H1 (cell line): ENCODE results near the gene DLST. TPM values are rescaled to one million over a fixed set of nuclear protein-coding genes. Genes with fewer than 3 reads are reported as not detected.

ENCODE experiments used
- CTCF ChIA-PET: fragments of 300-600 bp; sonication (Branson Sonifier 250); formaldehyde crosslinking; loops from one replicate; lab custom pipeline; 2021; ENCODE audit not compliant: partially characterized antibody; lab: Charles Lee
- POLR2A ChIA-PET: fragments of 300-600 bp; sonication (Branson Sonifier 250); formaldehyde crosslinking; loops from one replicate; lab custom pipeline; 2021; ENCODE audit warnings: inconsistent platforms; ENCODE audit not compliant: partially characterized antibody; lab: Charles Lee
- DNase-seq, 2 experiments: peaks; one replicate each; pipeline versions ENCODE4 v3.0.0 to v3.0.0-alpha.2; 2010 to 2022; ENCODE audit warnings: low spot score in 2 of 2, low read depth in 1 of 2, mixed read lengths in 1 of 2
- FAIRE-seq: peaks from 2 replicates; lab custom pipeline; 2011; peaks lifted over from hg19 to GRCh38; lab: Jason Lieb, UNC
- H2AFZ ChIP-seq: 2 replicates; pipeline ENCODE4 v1.8.1; 2012; ENCODE audit warnings: low read length, inconsistent platforms
- H2AK5ac ChIP-seq: 2 replicates; pipeline ENCODE4 v1.6.1; 2013; ENCODE audit warnings: low read depth, low read length
- H2BK120ac ChIP-seq: replicated peaks from 2 replicates; pipeline ENCODE3; 2013; ENCODE audit warnings: low read depth, low read length, inconsistent platforms
- H2BK12ac ChIP-seq: 2 replicates; pipeline ENCODE4 v1.6.1; 2013; ENCODE audit warnings: low read depth, low read length
- H2BK15ac ChIP-seq: 2 replicates; pipeline ENCODE4 v1.6.1; 2013; ENCODE audit warnings: low read length
- H2BK20ac ChIP-seq: 2 replicates; pipeline ENCODE4 v1.6.1; 2013; ENCODE audit warnings: low read length
- H2BK5ac ChIP-seq: 2 replicates; pipeline ENCODE4 v1.6.1; 2013; ENCODE audit warnings: low read depth, low read length
- H3K14ac ChIP-seq: 2 replicates; pipeline ENCODE4 v1.6.1; 2013; ENCODE audit warnings: inconsistent platforms; ENCODE audit not compliant: insufficient read length
- H3K18ac ChIP-seq: 2 replicates; pipeline ENCODE4 v1.6.1; 2013; ENCODE audit warnings: low read length; ENCODE audit errors: extremely low read depth
- H3K23ac ChIP-seq: 2 replicates; pipeline ENCODE4 v1.6.1; 2013; ENCODE audit warnings: inconsistent platforms; ENCODE audit not compliant: insufficient read length
- H3K23me2 ChIP-seq: 2 replicates; pipeline ENCODE4 v1.6.1; 2013; ENCODE audit warnings: low read depth, low read length
- H3K27ac ChIP-seq: 2 replicates; pipeline ENCODE4 v1.6.1; 2011; ENCODE audit warnings: low read depth, low read length, inconsistent platforms
- H3K27me3 ChIP-seq, 4 experiments: replicated peaks in 1 of 4; 1 replicate in 1 of 4; 2 replicates in 3 of 4; pipeline versions ENCODE4 v1.6.1 to v1.8.1; 2011 to 2013; ENCODE audit warnings: low read length in 3 of 4, mild to moderate bottlenecking in 3 of 4, inconsistent platforms in 2 of 4, mixed read lengths in 2 of 4, moderate library complexity in 1 of 4; ENCODE audit not compliant: control insufficient read depth in 3 of 4, insufficient read depth in 3 of 4; ENCODE audit errors: extremely low read depth in 1 of 4
- H3K36me3 ChIP-seq, 4 experiments: 2 replicates each; pipeline versions ENCODE4 v1.6.1 to v1.8.1; 2011 to 2013; ENCODE audit warnings: mild to moderate bottlenecking in 4 of 4, low read length in 3 of 4, moderate library complexity in 2 of 4, control low read depth in 1 of 4, inconsistent platforms in 1 of 4; ENCODE audit not compliant: insufficient read depth in 4 of 4, control insufficient read depth in 2 of 4
- H3K4ac ChIP-seq: replicated peaks from 2 replicates; pipeline ENCODE3; 2013; ENCODE audit warnings: low read length, low read depth, mixed read lengths, inconsistent platforms; ENCODE audit not compliant: insufficient read length
- H3K4me1 ChIP-seq, 4 experiments: replicated peaks in 1 of 4; 1 replicate in 1 of 4; 2 replicates in 3 of 4; pipeline versions ENCODE4 v1.6.1 to v1.8.1; 2011 to 2013; ENCODE audit warnings: low read length in 3 of 4, inconsistent platforms in 2 of 4, mixed read lengths in 1 of 4; ENCODE audit not compliant: insufficient read depth in 4 of 4, control insufficient read depth in 3 of 4
- H3K4me2 ChIP-seq, 2 experiments: 2 replicates each; pipeline versions ENCODE4 v1.6.1 to v1.8.1; 2011 to 2013; ENCODE audit warnings: low read depth in 2 of 2, low read length in 2 of 2, control low read depth in 1 of 2, inconsistent platforms in 1 of 2, mild to moderate bottlenecking in 1 of 2; ENCODE audit not compliant: insufficient read depth in 1 of 2
- H3K4me3 ChIP-seq, 4 experiments: fragments of 200-600, 300-600 bp in 1 of 4; sonication (generic), shearing (Covaris generic), sonication (Bioruptor Twin) in 1 of 4; 2 replicates each; pipeline versions ENCODE4 v1.5.1 to v1.8.1; 2011 to 2016; ENCODE audit warnings: low read length in 4 of 4, low read depth in 3 of 4, control low read depth in 2 of 4, inconsistent platforms in 2 of 4, mild to moderate bottlenecking in 2 of 4, mixed read lengths in 1 of 4, moderate library complexity in 1 of 4; ENCODE audit not compliant: insufficient read depth in 2 of 4; ENCODE audit errors: extremely low read depth in 1 of 4
- H3K56ac ChIP-seq: replicated peaks from 2 replicates; pipeline ENCODE3; 2013; ENCODE audit warnings: low read depth, mild to moderate bottlenecking, mixed read lengths, low read length, inconsistent platforms; ENCODE audit not compliant: insufficient read length
- H3K79me1 ChIP-seq: 2 replicates; pipeline ENCODE4 v1.6.1; 2013; ENCODE audit warnings: low read depth, low read length, control low read depth
- H3K79me2 ChIP-seq, 2 experiments: 2 replicates each; pipeline versions ENCODE4 v1.6.1 to v1.8.1; 2012 to 2013; ENCODE audit warnings: low read length in 2 of 2, mild to moderate bottlenecking in 2 of 2, inconsistent platforms in 1 of 2; ENCODE audit not compliant: insufficient read depth in 2 of 2, control insufficient read depth in 1 of 2
- H3K9ac ChIP-seq, 4 experiments: replicated peaks in 1 of 4; 1 replicate in 1 of 4; 2 replicates in 3 of 4; pipeline versions ENCODE4 v1.6.1 to v1.8.1; 2011 to 2013; ENCODE audit warnings: low read depth in 3 of 4, low read length in 3 of 4, control low read depth in 2 of 4, mild to moderate bottlenecking in 2 of 4, moderate library complexity in 2 of 4, inconsistent platforms in 1 of 4; ENCODE audit errors: extremely low read depth in 1 of 4
- H3K9me3 ChIP-seq, 2 experiments: 2 replicates each; pipeline versions ENCODE4 v1.6.1 to v1.8.1; 2012 to 2013; ENCODE audit warnings: mild to moderate bottlenecking in 2 of 2, moderate library complexity in 2 of 2, control low read depth in 1 of 2, inconsistent platforms in 1 of 2, low read depth in 1 of 2, low read length in 1 of 2, mixed read lengths in 1 of 2; ENCODE audit not compliant: insufficient read depth in 2 of 2
- H4K20me1 ChIP-seq, 2 experiments: replicated peaks in 1 of 2; 2 replicates each; pipeline versions ENCODE3 to v1.8.1; 2011 to 2013; ENCODE audit warnings: inconsistent platforms in 2 of 2, low read length in 2 of 2, mild to moderate bottlenecking in 1 of 2; ENCODE audit not compliant: insufficient read depth in 2 of 2, control insufficient read depth in 1 of 2
- H4K5ac ChIP-seq: 2 replicates; pipeline ENCODE4 v1.6.1; 2013; ENCODE audit warnings: low read length, low read depth, mixed read lengths, inconsistent platforms; ENCODE audit not compliant: insufficient read length
- H4K8ac ChIP-seq: 2 replicates; pipeline ENCODE4 v1.8.0; 2013; ENCODE audit warnings: mild to moderate bottlenecking, moderate library complexity, low read length, inconsistent platforms; ENCODE audit not compliant: insufficient read depth; ENCODE audit errors: extremely low read depth
- H4K91ac ChIP-seq: replicated peaks from 2 replicates; pipeline ENCODE3; 2013; ENCODE audit warnings: low read length, mixed read lengths, inconsistent platforms; ENCODE audit not compliant: insufficient read length
- BCL11A ChIP-seq, 2 experiments: IDR thresholded peaks; one replicate each; pipeline ENCODE4 v1.6.1; 2011; ENCODE audit warnings: low read depth in 2 of 2, low read length in 2 of 2, mild to moderate bottlenecking in 2 of 2
- JUND ChIP-seq: IDR thresholded peaks from 2 replicates; pipeline ENCODE4 v1.6.1; 2011; ENCODE audit warnings: mild to moderate bottlenecking, improper control_type of control experiment, low read length
- USF2 ChIP-seq: IDR thresholded peaks from 2 replicates; pipeline ENCODE4 v1.6.1; 2011; ENCODE audit warnings: low read length, improper control_type of control experiment
- WGBS, 2 experiments: shearing (Covaris generic) in 1 of 2; methylation state at CpG; one replicate each; pipeline versions ENCODE4 v1.1.6 to v1.1.7; 2013 to 2015; ENCODE audit warnings: low lambda C conversion rate in 2 of 2, mixed read lengths in 2 of 2, inconsistent platforms in 1 of 2, low coverage in 1 of 2, missing lambda C conversion rate in 1 of 2; ENCODE audit not compliant: insufficient replicate concordance in 2 of 2, insufficient coverage in 1 of 2, insufficient read length in 1 of 2; ENCODE audit errors: extremely low coverage in 1 of 2, missing lambda C conversion rate in 1 of 2; 5-methylcytosine and 5-hydroxymethylcytosine counted together
- polyA plus RNA-seq, 7 experiments: library from polyadenylated mRNA; depleted of rRNA in 3 of 7; stranded (reverse) in 5 of 7; unstranded in 2 of 7; fragments of >200 nt in 5 of 7; fragments of 200-250 nt in 2 of 7; gene quantifications; 1 replicate in 5 of 7; 2 replicates in 1 of 7; 4 replicates in 1 of 7; pipeline versions ENCODE4 v1.2.1 to v1.2.3, GENCODE V29; 2011 to 2013; ENCODE audit warnings: missing spikeins in 2 of 7, mixed read lengths in 2 of 7
- total RNA-seq: library from RNA; stranded (reverse); fragmentation: NEBNext Ultra II Directional; extraction: Animal tissue kit (Norgen Biotek cat#: 25700); gene quantifications from 2 replicates; pipeline ENCODE4 v1.2.1, GENCODE V29; 2021

The DLST gene
- total and polyA plus RNA-seq, 2 of the 8 experiments (the other 6 are each of a cell fraction or from before 2014, with no cell fraction given) = 96.5 to 117 TPM

- POLR2A ChIA-PET = interaction anchor here (1.5 kb wide), 1 partner anchor 10 kb away, joined by 4 read pairs; no protein-coding TSS in a partner anchor
Observed at GRCh38 chr14:74848768-74849167, 32.9 kb upstream of the DLST start.

More at GRCh38 chr14:74848768-74849167, 32.9 kb upstream of the DLST start:
- H3K79me2 ChIP-seq = no peaks in the 10 kb centered on the region
- H3K4me2 ChIP-seq = no peak overlapping the region
- TF ChIP-seq JUND = no peak
- no peak for TF ChIP-seq BCL11A (IDR thresholded peaks at IDR 0.05; ENCODE audit: low read depth in 2 of 2, low read length in 2 of 2)
- TF ChIP-seq USF2 = no peak
- H3K79me1 ChIP-seq = no peaks in the 10 kb centered on the region
- H2AFZ ChIP-seq = no peak overlapping the region
- FAIRE-seq = no peak
- no peak overlapping the region for H2BK20ac ChIP-seq
- no peak overlapping the region for H3K4ac ChIP-seq
- no peaks in the 10 kb centered on the region for H3K23me2 ChIP-seq
- H2AK5ac ChIP-seq = no peak overlapping the region
- H4K20me1 ChIP-seq = no peaks in the 10 kb centered on the region
- no peak for DNase-seq
- H2BK15ac ChIP-seq = no peak overlapping the region
- H3K36me3 ChIP-seq = no peaks in the 10 kb centered on the region
- CTCF ChIA-PET = interaction anchor here (0.5 to 18.3 kb wide), 3 partner anchors 13 to 117 kb away, joined by 3 to 509 read pairs (median 46); no protein-coding TSS in a partner anchor
- no peak overlapping the region for H4K8ac ChIP-seq
- H4K5ac ChIP-seq = no peak overlapping the region
- H3K14ac ChIP-seq = no peak overlapping the region
- H3K9ac ChIP-seq = no peak overlapping the region
- H3K4me3 ChIP-seq = no peak overlapping the region
- H2BK12ac ChIP-seq = no peak overlapping the region
- H3K4me1 ChIP-seq = no peaks in the 10 kb centered on the region
- no peak overlapping the region for H3K23ac ChIP-seq
- H3K9me3 ChIP-seq = no peaks in the 10 kb centered on the region
- H3K56ac ChIP-seq = no peak overlapping the region
- H4K91ac ChIP-seq = no peak overlapping the region
- no peak overlapping the region for H2BK120ac ChIP-seq
- no peak overlapping the region for H3K27ac ChIP-seq
- 88% methylated on average over 2 of the region's 2 CpGs; no CpG with 5 or more reads in 1 of the 2 experiments for WGBS, 2 experiments
- H3K18ac ChIP-seq = no peak overlapping the region
- H2BK5ac ChIP-seq = no peak overlapping the region
- H3K27me3 ChIP-seq = no peaks in the 10 kb centered on the region
